ENCODE data around the gene KRT33B.

The KRT33B gene

DNA sequence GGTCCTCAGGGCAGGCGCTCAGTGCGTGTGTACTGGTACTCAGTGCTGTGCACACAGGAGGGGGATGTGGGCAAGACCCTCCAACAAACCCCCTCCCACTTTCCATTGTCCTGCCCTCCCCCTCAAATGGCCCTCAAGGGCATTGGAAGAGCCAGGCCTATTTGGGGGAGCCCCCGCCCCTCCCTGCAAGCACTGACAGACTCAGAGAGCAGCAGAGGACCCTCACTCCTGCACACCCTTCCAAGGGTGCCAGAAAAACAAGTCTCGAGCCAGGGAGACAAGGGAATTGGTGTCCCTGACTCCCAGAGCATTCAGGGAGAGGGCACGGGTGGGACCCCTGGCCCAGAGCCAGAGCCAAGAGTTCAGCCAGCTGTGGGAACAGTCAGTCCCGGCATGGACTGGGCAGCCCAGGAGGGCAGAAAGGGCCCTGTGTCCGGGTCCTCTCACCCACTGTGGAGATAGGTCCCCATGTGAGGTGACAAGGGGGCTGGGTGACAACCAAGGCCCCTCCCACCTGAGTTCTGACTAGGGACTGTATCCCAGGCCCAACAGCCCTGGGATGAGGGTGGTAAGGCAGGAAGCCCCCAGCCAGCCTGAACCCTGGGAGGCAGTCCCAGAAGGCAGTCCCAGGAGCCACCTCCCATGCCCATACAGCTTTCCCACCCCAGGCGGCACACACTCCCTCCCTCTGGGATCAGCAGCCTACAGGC, 42.0 kb downstream of the KRT33B start:
- Histone ChIP-seq H2AFZ (ENCODE audit: low read length) (no peak overlapping the region), H4K20me1 (ENCODE audit: insufficient read depth, low read length) (no peaks in the 10 kb centered on the region), H3K27ac (ENCODE audit: low read length) (no peak overlapping the region), H3F3A (ENCODE audit: insufficient read depth, low read length) (no peaks in the 10 kb centered on the region), H3K4me3 (ENCODE audit: low read length) (no peak overlapping the region), H3K36me3 (replicated peaks; ENCODE audit: insufficient read depth, low read length) (no peaks in the 10 kb centered on the region), H3K4me2 (ENCODE audit: low read depth, low read length) (no peak overlapping the region), H3K9ac (ENCODE audit: low read length) (no peak overlapping the region), H3K9me3 (replicated peaks; ENCODE audit: insufficient read depth, low read length) (no peaks in the 10 kb centered on the region), H3K79me2 (ENCODE audit: low read length) (no peaks in the 10 kb centered on the region), H3K9me2 (replicated peaks; ENCODE audit: insufficient read depth, low read length) (no peaks in the 10 kb centered on the region), H3K27me3 (replicated peaks; ENCODE audit: insufficient read depth, low read length) (no peaks in the 10 kb centered on the region), H3K4me1 (ENCODE audit: low read length) (no peaks in the 10 kb centered on the region)
- no peak for TF ChIP-seq EZH2phosphoT487 (IDR thresholded peaks at IDR 0.05; ENCODE audit: low read length)
- no peak for DNase-seq

DNA sequence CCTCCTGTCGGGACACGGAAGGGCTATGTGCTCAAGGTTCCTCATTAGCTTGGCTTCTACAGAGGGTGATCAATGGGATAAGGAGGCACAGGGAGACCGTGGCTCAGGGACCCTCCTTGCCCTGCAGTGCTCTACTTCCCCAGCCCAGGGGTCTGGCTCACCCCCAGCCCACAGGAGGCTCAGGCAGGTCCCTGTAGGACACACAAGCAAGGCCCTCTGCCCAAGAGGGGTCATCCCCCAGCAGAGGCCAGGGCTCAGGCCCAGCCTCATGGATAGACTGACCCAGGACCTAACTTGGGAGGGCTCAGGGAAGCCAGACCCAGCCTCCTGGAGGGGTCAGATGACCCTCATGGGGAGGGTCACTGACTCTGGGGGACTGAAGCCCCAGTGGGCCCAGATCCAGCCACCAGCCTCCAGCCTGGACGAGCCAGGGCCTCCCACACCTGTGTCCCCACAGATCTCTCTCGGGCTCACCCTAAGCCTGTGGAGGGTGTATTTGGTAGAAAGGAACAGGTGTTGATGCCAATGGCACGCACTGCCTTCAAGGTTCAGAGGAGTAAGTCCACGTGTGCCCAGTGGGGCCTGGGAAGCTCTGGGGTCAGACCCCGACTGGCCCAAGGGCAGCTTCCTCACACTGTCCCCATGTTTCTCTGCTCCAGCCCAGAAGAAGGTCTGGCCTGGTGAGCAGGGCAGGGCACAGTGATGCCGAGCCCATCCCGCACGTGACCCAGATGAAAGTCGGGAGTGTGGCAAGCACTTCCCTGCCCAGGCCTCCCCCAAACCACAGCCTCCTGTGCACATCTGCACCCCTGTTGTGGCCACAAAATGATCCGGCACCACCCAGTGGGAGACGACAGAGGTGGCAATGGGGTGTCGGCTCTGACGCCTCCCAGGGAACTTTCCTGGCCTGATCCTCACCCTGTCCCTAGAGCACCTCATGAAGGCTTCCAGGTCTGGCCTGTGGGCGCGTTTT, 43.2 kb downstream of the KRT33B start:
- Histone ChIP-seq H3K4me3 (ENCODE audit: low read length) (no peak overlapping the region), H3K9ac (ENCODE audit: low read length) (no peak overlapping the region), H2AFZ (ENCODE audit: low read length) (no peak overlapping the region), H3F3A (ENCODE audit: insufficient read depth, low read length) (no peaks in the 10 kb centered on the region), H3K36me3 (replicated peaks; ENCODE audit: insufficient read depth, low read length) (no peaks in the 10 kb centered on the region), H3K9me2 (replicated peaks; ENCODE audit: insufficient read depth, low read length) (no peaks in the 10 kb centered on the region), H3K4me2 (ENCODE audit: low read depth, low read length) (no peak overlapping the region), H3K79me2 (ENCODE audit: low read length) (no peaks in the 10 kb centered on the region), H3K9me3 (replicated peaks; ENCODE audit: insufficient read depth, low read length) (no peaks in the 10 kb centered on the region), H3K27me3 (replicated peaks; ENCODE audit: insufficient read depth, low read length) (no peaks in the 10 kb centered on the region), H4K20me1 (ENCODE audit: insufficient read depth, low read length) (no peaks in the 10 kb centered on the region), H3K27ac (ENCODE audit: low read length) (no peak overlapping the region), H3K4me1 (ENCODE audit: low read length) (no peaks in the 10 kb centered on the region)
- TF ChIP-seq EZH2 (optimal IDR thresholded peaks at IDR 0.05; ENCODE audit: low read depth, low read length) (no peak), EZH2phosphoT487 (IDR thresholded peaks at IDR 0.05; ENCODE audit: low read length) (no peak)
- TF ChIP-seq, protein P1, sequence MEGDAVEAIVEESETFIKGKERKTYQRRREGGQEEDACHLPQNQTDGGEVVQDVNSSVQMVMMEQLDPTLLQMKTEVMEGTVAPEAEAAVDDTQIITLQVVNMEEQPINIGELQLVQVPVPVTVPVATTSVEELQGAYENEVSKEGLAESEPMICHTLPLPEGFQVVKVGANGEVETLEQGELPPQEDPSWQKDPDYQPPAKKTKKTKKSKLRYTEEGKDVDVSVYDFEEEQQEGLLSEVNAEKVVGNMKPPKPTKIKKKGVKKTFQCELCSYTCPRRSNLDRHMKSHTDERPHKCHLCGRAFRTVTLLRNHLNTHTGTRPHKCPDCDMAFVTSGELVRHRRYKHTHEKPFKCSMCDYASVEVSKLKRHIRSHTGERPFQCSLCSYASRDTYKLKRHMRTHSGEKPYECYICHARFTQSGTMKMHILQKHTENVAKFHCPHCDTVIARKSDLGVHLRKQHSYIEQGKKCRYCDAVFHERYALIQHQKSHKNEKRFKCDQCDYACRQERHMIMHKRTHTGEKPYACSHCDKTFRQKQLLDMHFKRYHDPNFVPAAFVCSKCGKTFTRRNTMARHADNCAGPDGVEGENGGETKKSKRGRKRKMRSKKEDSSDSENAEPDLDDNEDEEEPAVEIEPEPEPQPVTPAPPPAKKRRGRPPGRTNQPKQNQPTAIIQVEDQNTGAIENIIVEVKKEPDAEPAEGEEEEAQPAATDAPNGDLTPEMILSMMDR (IDR thresholded peaks at IDR 0.05; ENCODE audit: low read length), result no peak
- no peak for DNase-seq

DNA sequence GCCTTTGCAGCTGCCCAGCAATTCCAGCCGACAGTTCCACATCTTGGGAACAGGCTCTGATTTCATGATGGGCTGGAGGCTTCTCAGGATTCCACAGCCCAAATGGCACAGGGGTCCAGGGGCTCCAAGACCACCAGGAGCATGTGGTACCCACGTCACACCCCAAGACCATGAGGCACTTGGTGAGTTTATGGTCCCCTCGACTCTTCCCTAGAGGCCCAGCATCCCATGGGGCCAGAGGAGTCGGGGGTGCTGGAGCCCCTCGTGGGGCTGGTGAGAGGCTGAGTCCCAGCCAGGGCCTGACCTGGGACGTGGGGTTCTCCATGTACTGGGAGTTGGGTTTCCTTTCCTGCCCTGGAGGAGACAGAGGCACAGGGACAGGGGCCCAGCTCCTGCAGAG, 44.0 kb downstream of the KRT33B start:
- Histone ChIP-seq H4K20me1 (ENCODE audit: insufficient read depth, low read length) (no peaks in the 10 kb centered on the region), H3K9me3 (replicated peaks; ENCODE audit: insufficient read depth, low read length) (no peaks in the 10 kb centered on the region), H3F3A (ENCODE audit: insufficient read depth, low read length) (no peaks in the 10 kb centered on the region), H3K79me2 (ENCODE audit: low read length) (no peaks in the 10 kb centered on the region), H3K4me2 (ENCODE audit: low read depth, low read length) (no peak overlapping the region), H3K36me3 (replicated peaks; ENCODE audit: insufficient read depth, low read length) (no peaks in the 10 kb centered on the region), H3K4me1 (ENCODE audit: low read length) (no peaks in the 10 kb centered on the region), H3K27me3 (replicated peaks; ENCODE audit: insufficient read depth, low read length) (no peaks in the 10 kb centered on the region), H3K9ac (ENCODE audit: low read length) (no peak overlapping the region), H3K9me2 (replicated peaks; ENCODE audit: insufficient read depth, low read length) (no peaks in the 10 kb centered on the region), H2AFZ (ENCODE audit: low read length) (no peak overlapping the region), H3K4me3 (ENCODE audit: low read length) (no peak overlapping the region), H3K27ac (ENCODE audit: low read length) (no peak overlapping the region)
- DNase-seq, result no peak
- TF ChIP-seq EZH2phosphoT487 (IDR thresholded peaks at IDR 0.05; ENCODE audit: low read length) (no peak), EZH2 (optimal IDR thresholded peaks at IDR 0.05; ENCODE audit: low read depth, low read length) (no peak)
- TF ChIP-seq, protein P1 (IDR thresholded peaks at IDR 0.05; ENCODE audit: low read length), result no peak
